H1 (cell line): ENCODE results near the gene SEC14L6. TPM values are rescaled to one million over a fixed set of nuclear protein-coding genes. Genes with fewer than 3 reads are reported as not detected.

Experiments
- CTCF ChIA-PET: fragments of 300-600 bp; sonication (Branson Sonifier 250); formaldehyde crosslinking; loops from one replicate; lab custom pipeline; 2021; ENCODE audit not compliant: partially characterized antibody; lab: Charles Lee
- POLR2A ChIA-PET: fragments of 300-600 bp; sonication (Branson Sonifier 250); formaldehyde crosslinking; loops from one replicate; lab custom pipeline; 2021; ENCODE audit warnings: inconsistent platforms; ENCODE audit not compliant: partially characterized antibody; lab: Charles Lee
- DNase-seq, 2 experiments: peaks; one replicate each; pipeline versions ENCODE4 v3.0.0 to v3.0.0-alpha.2; 2010 to 2022; ENCODE audit warnings: low spot score in 2 of 2, low read depth in 1 of 2, mixed read lengths in 1 of 2
- FAIRE-seq: peaks from 2 replicates; lab custom pipeline; 2011; peaks lifted over from hg19 to GRCh38; lab: Jason Lieb, UNC
- H2AFZ ChIP-seq: 2 replicates; pipeline ENCODE4 v1.8.1; 2012; ENCODE audit warnings: low read length, inconsistent platforms
- H2AK5ac ChIP-seq: 2 replicates; pipeline ENCODE4 v1.6.1; 2013; ENCODE audit warnings: low read depth, low read length
- H2BK120ac ChIP-seq: replicated peaks from 2 replicates; pipeline ENCODE3; 2013; ENCODE audit warnings: low read depth, low read length, inconsistent platforms
- H2BK12ac ChIP-seq: 2 replicates; pipeline ENCODE4 v1.6.1; 2013; ENCODE audit warnings: low read depth, low read length
- H2BK15ac ChIP-seq: 2 replicates; pipeline ENCODE4 v1.6.1; 2013; ENCODE audit warnings: low read length
- H2BK20ac ChIP-seq: 2 replicates; pipeline ENCODE4 v1.6.1; 2013; ENCODE audit warnings: low read length
- H2BK5ac ChIP-seq: 2 replicates; pipeline ENCODE4 v1.6.1; 2013; ENCODE audit warnings: low read depth, low read length
- H3K14ac ChIP-seq: 2 replicates; pipeline ENCODE4 v1.6.1; 2013; ENCODE audit warnings: inconsistent platforms; ENCODE audit not compliant: insufficient read length
- H3K18ac ChIP-seq: 2 replicates; pipeline ENCODE4 v1.6.1; 2013; ENCODE audit warnings: low read length; ENCODE audit errors: extremely low read depth
- H3K23ac ChIP-seq: 2 replicates; pipeline ENCODE4 v1.6.1; 2013; ENCODE audit warnings: inconsistent platforms; ENCODE audit not compliant: insufficient read length
- H3K23me2 ChIP-seq: 2 replicates; pipeline ENCODE4 v1.6.1; 2013; ENCODE audit warnings: low read depth, low read length
- H3K27ac ChIP-seq: 2 replicates; pipeline ENCODE4 v1.6.1; 2011; ENCODE audit warnings: low read depth, low read length, inconsistent platforms
- H3K27me3 ChIP-seq, 4 experiments: replicated peaks in 1 of 4; 1 replicate in 1 of 4; 2 replicates in 3 of 4; pipeline versions ENCODE4 v1.6.1 to v1.8.1; 2011 to 2013; ENCODE audit warnings: low read length in 3 of 4, mild to moderate bottlenecking in 3 of 4, inconsistent platforms in 2 of 4, mixed read lengths in 2 of 4, moderate library complexity in 1 of 4; ENCODE audit not compliant: control insufficient read depth in 3 of 4, insufficient read depth in 3 of 4; ENCODE audit errors: extremely low read depth in 1 of 4
- H3K36me3 ChIP-seq, 4 experiments: 2 replicates each; pipeline versions ENCODE4 v1.6.1 to v1.8.1; 2011 to 2013; ENCODE audit warnings: mild to moderate bottlenecking in 4 of 4, low read length in 3 of 4, moderate library complexity in 2 of 4, control low read depth in 1 of 4, inconsistent platforms in 1 of 4; ENCODE audit not compliant: insufficient read depth in 4 of 4, control insufficient read depth in 2 of 4
- H3K4ac ChIP-seq: replicated peaks from 2 replicates; pipeline ENCODE3; 2013; ENCODE audit warnings: low read length, low read depth, mixed read lengths, inconsistent platforms; ENCODE audit not compliant: insufficient read length
- H3K4me1 ChIP-seq, 4 experiments: replicated peaks in 1 of 4; 1 replicate in 1 of 4; 2 replicates in 3 of 4; pipeline versions ENCODE4 v1.6.1 to v1.8.1; 2011 to 2013; ENCODE audit warnings: low read length in 3 of 4, inconsistent platforms in 2 of 4, mixed read lengths in 1 of 4; ENCODE audit not compliant: insufficient read depth in 4 of 4, control insufficient read depth in 3 of 4
- H3K4me2 ChIP-seq, 2 experiments: 2 replicates each; pipeline versions ENCODE4 v1.6.1 to v1.8.1; 2011 to 2013; ENCODE audit warnings: low read depth in 2 of 2, low read length in 2 of 2, control low read depth in 1 of 2, inconsistent platforms in 1 of 2, mild to moderate bottlenecking in 1 of 2; ENCODE audit not compliant: insufficient read depth in 1 of 2
- H3K4me3 ChIP-seq, 4 experiments: fragments of 200-600, 300-600 bp in 1 of 4; sonication (generic), shearing (Covaris generic), sonication (Bioruptor Twin) in 1 of 4; 2 replicates each; pipeline versions ENCODE4 v1.5.1 to v1.8.1; 2011 to 2016; ENCODE audit warnings: low read length in 4 of 4, low read depth in 3 of 4, control low read depth in 2 of 4, inconsistent platforms in 2 of 4, mild to moderate bottlenecking in 2 of 4, mixed read lengths in 1 of 4, moderate library complexity in 1 of 4; ENCODE audit not compliant: insufficient read depth in 2 of 4; ENCODE audit errors: extremely low read depth in 1 of 4
- H3K56ac ChIP-seq: replicated peaks from 2 replicates; pipeline ENCODE3; 2013; ENCODE audit warnings: low read depth, mild to moderate bottlenecking, mixed read lengths, low read length, inconsistent platforms; ENCODE audit not compliant: insufficient read length
- H3K79me1 ChIP-seq: 2 replicates; pipeline ENCODE4 v1.6.1; 2013; ENCODE audit warnings: low read depth, low read length, control low read depth
- H3K79me2 ChIP-seq, 2 experiments: 2 replicates each; pipeline versions ENCODE4 v1.6.1 to v1.8.1; 2012 to 2013; ENCODE audit warnings: low read length in 2 of 2, mild to moderate bottlenecking in 2 of 2, inconsistent platforms in 1 of 2; ENCODE audit not compliant: insufficient read depth in 2 of 2, control insufficient read depth in 1 of 2
- H3K9ac ChIP-seq, 4 experiments: replicated peaks in 1 of 4; 1 replicate in 1 of 4; 2 replicates in 3 of 4; pipeline versions ENCODE4 v1.6.1 to v1.8.1; 2011 to 2013; ENCODE audit warnings: low read depth in 3 of 4, low read length in 3 of 4, control low read depth in 2 of 4, mild to moderate bottlenecking in 2 of 4, moderate library complexity in 2 of 4, inconsistent platforms in 1 of 4; ENCODE audit errors: extremely low read depth in 1 of 4
- H3K9me3 ChIP-seq, 2 experiments: 2 replicates each; pipeline versions ENCODE4 v1.6.1 to v1.8.1; 2012 to 2013; ENCODE audit warnings: mild to moderate bottlenecking in 2 of 2, moderate library complexity in 2 of 2, control low read depth in 1 of 2, inconsistent platforms in 1 of 2, low read depth in 1 of 2, low read length in 1 of 2, mixed read lengths in 1 of 2; ENCODE audit not compliant: insufficient read depth in 2 of 2
- H4K20me1 ChIP-seq, 2 experiments: replicated peaks in 1 of 2; 2 replicates each; pipeline versions ENCODE3 to v1.8.1; 2011 to 2013; ENCODE audit warnings: inconsistent platforms in 2 of 2, low read length in 2 of 2, mild to moderate bottlenecking in 1 of 2; ENCODE audit not compliant: insufficient read depth in 2 of 2, control insufficient read depth in 1 of 2
- H4K5ac ChIP-seq: 2 replicates; pipeline ENCODE4 v1.6.1; 2013; ENCODE audit warnings: low read length, low read depth, mixed read lengths, inconsistent platforms; ENCODE audit not compliant: insufficient read length
- H4K8ac ChIP-seq: 2 replicates; pipeline ENCODE4 v1.8.0; 2013; ENCODE audit warnings: mild to moderate bottlenecking, moderate library complexity, low read length, inconsistent platforms; ENCODE audit not compliant: insufficient read depth; ENCODE audit errors: extremely low read depth
- H4K91ac ChIP-seq: replicated peaks from 2 replicates; pipeline ENCODE3; 2013; ENCODE audit warnings: low read length, mixed read lengths, inconsistent platforms; ENCODE audit not compliant: insufficient read length
- JUN ChIP-seq: IDR thresholded peaks from 2 replicates; pipeline ENCODE4 v1.6.1; 2011; ENCODE audit warnings: low read depth, mild to moderate bottlenecking, improper control_type of control experiment, low read length
- WGBS, 2 experiments: shearing (Covaris generic) in 1 of 2; methylation state at CpG; one replicate each; pipeline versions ENCODE4 v1.1.6 to v1.1.7; 2013 to 2015; ENCODE audit warnings: low lambda C conversion rate in 2 of 2, mixed read lengths in 2 of 2, inconsistent platforms in 1 of 2, low coverage in 1 of 2, missing lambda C conversion rate in 1 of 2; ENCODE audit not compliant: insufficient replicate concordance in 2 of 2, insufficient coverage in 1 of 2, insufficient read length in 1 of 2; ENCODE audit errors: extremely low coverage in 1 of 2, missing lambda C conversion rate in 1 of 2; 5-methylcytosine and 5-hydroxymethylcytosine counted together
- polyA plus RNA-seq, 7 experiments: library from polyadenylated mRNA; depleted of rRNA in 3 of 7; stranded (reverse) in 5 of 7; unstranded in 2 of 7; fragments of >200 nt in 5 of 7; fragments of 200-250 nt in 2 of 7; gene quantifications; 1 replicate in 5 of 7; 2 replicates in 1 of 7; 4 replicates in 1 of 7; pipeline versions ENCODE4 v1.2.1 to v1.2.3, GENCODE V29; 2011 to 2013; ENCODE audit warnings: missing spikeins in 2 of 7, mixed read lengths in 2 of 7
- total RNA-seq: library from RNA; stranded (reverse); fragmentation: NEBNext Ultra II Directional; extraction: Animal tissue kit (Norgen Biotek cat#: 25700); gene quantifications from 2 replicates; pipeline ENCODE4 v1.2.1, GENCODE V29; 2021

Gene SEC14L6
- total and polyA plus RNA-seq, 2 of the 8 experiments (the other 6 are each of a cell fraction or from before 2014, with no cell fraction given), result 0.63 to 2.1 TPM

DNA sequence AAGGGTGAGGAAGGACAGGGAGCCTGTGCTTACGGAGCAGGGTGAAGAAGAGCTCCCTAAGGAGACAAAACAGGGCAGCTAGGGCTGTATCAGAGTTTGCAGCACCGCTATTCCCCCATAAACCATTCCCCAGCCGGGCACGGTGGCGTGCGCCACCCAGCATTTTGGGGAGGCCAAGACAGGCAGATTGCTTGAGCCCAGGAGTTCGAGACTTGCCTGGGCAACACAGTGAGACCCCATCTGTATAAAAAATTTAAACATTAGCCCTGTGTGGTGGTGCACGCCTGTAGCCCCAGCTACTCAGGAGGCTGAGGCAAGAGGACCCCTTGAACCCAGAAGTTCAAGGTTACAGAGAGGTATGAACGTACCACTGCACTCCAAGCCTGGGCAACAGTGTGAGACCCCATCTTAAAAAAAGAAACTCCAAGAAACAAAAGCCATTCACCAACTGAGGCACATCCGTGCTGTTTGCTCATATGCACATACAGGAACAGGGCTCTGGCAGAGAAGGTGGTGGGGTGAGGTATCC is 23.2 kb upstream of the SEC14L6 start:
- Histone ChIP-seq H3K23me2 (peaks cover 6% of the 10 kb centered on the region; the same call in 1 of the 2 replicates), H4K91ac (no peak overlapping the region), H3K79me2 (no peaks in the 10 kb centered on the region), H3K4me2 (no peak overlapping the region), H2BK120ac (no peak overlapping the region), H3K4ac (no peak overlapping the region), H2BK5ac (no peak overlapping the region), H3K56ac (no peak overlapping the region), H4K8ac (no peak overlapping the region), H3K4me3 (no peak overlapping the region), H3K18ac (no peak overlapping the region), H2AK5ac (no peak overlapping the region), H2BK12ac (no peak overlapping the region), H2BK15ac (no peak overlapping the region), H3K27ac (no peak overlapping the region), H2BK20ac (no peak overlapping the region), H2AFZ (no peak overlapping the region), H3K9me3 (no peaks in the 10 kb centered on the region), H4K5ac (no peak overlapping the region), H3K36me3 (no peaks in the 10 kb centered on the region), H4K20me1 (no peaks in the 10 kb centered on the region), H3K27me3 (no peaks in the 10 kb centered on the region), H3K9ac (no peak overlapping the region), H3K14ac (no peak overlapping the region), H3K23ac (no peak overlapping the region), H3K4me1 (peaks cover 0 to 16% (median 7%) of the 10 kb centered on the region in 4 experiments; a peak in 6 of 7 replicates), H3K79me1 (no peaks in the 10 kb centered on the region; the same call in none of the 2 replicates)
- WGBS, 2 experiments, result 94% methylated on average over 10 of the region's 10 CpGs; no CpG with 5 or more reads in 1 of the 2 experiments
- CTCF ChIA-PET, result interaction anchor here (0.9 to 1.8 kb wide), 4 partner anchors 22 to 120 kb away, joined by 4 to 5 read pairs (median 4); partner anchors contain the start of gene PES1
- DNase-seq (no peak), FAIRE-seq (no peak)
- POLR2A ChIA-PET, result interaction anchor here (1.9 kb wide), 1 partner anchor 14 kb away, joined by 6 read pairs; no protein-coding TSS in a partner anchor
- no peak for TF ChIP-seq JUN
